Activated effector memory CD4-positive, alpha-beta T cell treated with Interleukin-2 at 50 U/mL for 16 hours (primary cell): ENCODE data around the gene RABL6.
A peak's percentile ranks its signal among the peaks of the same experiment; 100 is the strongest.
"Not testable (repeated sequence)": the region's sequence is repeated elsewhere in the genome, so short reads cannot be mapped to it uniquely, and the experiment has no call there.

Experiments
- DNase-seq: peaks from one replicate; pipeline ENCODE4 v3.0.0-alpha.2; 2020

The RABL6 gene

DNA sequence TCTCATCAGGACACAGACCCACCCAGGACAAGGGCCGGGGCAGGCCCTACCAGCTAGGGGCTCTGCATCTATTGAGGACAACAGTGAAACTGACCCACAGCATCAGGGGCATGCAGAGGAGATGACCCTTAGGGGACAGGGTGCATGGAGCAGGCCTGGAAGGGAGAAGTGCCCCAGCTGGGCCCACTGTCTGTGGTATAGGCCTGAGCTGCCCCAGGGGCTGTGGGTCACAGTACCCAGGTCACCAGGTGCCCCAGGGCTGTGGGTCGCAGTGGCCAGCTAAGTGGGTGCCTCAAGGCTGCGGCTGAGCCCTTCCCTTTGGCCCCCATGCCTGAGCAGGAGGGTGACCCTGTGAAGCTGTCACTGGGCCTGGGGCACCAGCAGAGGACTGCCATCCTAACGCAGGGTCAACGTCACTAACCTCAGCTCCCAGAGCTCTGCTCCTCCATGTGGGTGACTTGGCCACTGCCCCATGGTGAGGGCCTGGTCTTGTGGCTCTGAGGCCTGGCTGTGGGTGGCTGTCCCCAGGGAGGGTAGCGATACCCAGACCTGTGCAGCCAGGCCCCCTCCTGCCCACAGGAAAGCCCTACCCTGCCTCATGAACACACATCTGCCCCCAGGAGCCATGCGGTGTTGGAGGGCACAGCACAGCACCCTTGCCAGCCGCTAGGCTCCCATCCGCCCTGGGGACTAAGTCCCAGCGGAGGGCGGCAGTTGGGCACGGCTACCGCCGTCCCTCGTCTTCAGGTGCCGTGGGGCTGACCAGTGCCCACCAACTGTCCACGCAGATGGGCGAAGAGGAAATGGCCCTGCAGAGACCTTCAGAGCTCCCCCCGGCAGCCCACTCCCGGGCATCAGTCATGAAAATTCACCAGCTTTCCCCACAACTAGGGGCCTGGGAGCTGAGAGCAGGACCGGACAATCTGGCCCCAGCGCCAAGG is 53.5 kb downstream of the RABL6 start:
- DNase-seq, result no peak

GRCh38 chr9:136861874-136862457 is 54.2 kb downstream of the RABL6 start:
- DNase-seq, result no peak

- DNase-seq, result no peak
These were observed 55.3 kb downstream of the RABL6 start for GRCh38 chr9:136862849-136863622.

- DNase-seq, result no peak
These were observed 56.0 kb downstream of the RABL6 start for GRCh38 chr9:136863623-136864273.

DNA sequence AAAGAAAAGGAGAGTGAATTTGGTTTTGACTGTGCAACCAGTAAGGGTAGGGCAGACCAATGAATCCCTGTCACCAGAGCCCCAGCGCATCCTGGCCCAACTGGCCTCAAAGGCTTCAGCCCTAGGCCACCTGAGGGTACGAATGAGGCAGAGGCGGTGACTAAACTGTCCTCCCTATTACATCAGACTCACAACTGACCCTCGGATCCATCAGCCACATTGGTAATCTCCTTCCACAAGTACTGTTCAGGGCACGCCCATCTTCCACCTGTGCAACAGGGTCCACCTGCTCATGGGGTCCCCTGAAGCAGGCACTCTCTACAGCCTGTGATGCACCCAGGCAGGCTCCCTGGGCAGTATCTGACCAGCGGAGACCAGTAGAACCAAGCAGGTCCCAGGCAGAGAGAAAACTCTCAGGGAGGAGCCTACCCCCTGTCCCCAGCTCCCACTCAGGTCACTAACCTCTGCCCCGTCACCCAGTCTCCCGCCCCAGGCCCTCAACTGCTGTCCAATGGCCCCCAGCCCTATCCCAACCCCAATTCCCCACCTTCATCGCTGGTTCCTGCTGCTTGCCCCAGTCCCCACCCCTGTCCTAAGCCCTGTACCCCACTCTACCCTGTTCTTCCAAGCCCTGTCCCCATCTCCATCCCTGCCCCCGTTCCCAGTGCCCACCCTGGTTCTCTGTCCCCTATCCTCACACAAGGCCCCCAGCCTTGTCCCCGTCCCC is 57.5 kb downstream of the RABL6 start:
- no peak for DNase-seq

- no peak for DNase-seq
These were observed 58.0 kb downstream of the RABL6 start for GRCh38 chr9:136865768-136866103.

DNA sequence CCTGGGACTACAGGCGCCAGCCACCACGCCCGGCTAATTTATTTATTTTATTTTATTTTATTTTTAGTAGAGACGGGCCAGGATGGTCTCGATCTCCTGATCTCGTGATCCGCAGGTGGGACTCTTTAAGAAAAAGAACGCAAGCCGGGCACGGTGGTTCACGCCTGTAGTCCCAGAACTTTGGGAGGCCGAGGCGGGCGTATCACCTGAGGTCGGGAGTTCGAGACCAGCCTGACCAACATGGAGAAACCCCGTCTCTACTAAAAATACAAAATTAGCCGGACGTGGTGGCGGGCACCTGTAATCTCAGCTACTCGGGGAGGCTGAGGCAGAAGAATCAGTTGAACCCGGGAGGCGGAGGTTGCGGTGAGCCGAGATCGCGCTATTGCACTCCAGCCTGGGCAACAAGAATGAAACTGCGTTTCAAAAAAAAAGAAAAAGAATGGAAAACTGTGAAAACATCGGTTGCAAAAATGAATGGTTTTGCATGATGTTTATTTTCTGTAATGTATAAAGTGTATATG is 59.2 kb downstream of the RABL6 start:
- not testable (repeated sequence) for DNase-seq

DNA sequence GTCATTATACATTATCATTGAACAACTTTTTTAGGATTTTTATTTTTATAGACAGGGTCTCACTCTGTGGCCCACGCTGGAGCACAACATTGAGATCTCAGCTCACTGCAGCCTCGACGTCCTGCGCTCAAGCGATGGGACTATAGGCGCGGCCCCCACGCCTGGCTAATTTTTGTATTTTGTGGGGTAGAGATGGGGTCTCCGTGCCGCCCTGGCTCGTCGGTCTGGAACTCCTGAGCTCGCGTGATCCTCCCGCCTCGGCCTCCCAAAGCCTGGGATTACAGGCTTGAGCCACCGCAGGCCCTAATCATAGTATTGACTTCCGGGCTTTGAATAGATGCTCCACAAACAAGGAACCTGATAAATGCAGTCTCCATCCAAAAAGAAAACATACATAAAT is 59.7 kb downstream of the RABL6 start:
- DNase-seq, result no peak

DNA sequence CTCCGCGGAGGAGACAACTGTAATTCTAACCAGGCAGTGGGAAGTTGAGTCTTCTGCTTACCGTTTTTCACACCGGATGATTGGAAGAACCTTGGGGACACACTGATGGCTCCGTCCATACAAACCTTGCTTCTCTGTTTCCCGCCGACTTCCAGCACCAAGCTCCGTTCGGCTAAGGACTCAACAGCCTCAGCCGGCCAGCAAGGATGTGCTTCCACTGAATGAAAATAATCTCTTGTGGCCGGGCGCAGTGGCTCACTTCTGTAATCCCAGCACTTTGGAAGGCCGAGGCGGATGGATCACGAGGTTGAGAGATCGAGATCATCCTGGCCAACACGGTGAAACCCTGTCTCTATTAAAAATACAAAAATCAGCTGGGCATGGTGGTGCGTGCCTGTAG is 60.2 kb downstream of the RABL6 start:
- DNase-seq, result no peak

DNA sequence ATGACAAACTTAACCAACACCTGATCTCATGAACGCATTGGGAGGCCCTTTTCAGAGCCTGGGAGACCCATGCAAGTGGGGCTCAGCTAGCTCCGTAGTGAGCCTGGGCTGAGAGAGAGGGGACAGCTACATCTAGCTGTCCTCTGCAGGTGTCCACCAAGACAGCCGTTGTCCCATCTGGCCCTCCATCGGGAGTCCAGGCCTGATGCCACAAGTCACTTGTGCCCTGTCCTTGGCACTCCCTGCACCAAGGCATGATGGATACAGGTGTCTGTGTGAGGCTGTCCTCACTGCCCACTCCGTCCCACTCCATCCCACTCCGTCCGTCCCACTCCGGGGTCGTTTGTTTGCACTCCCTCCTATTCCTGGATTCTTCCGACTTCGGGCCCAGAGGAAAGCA is 60.9 kb downstream of the RABL6 start:
- no peak for DNase-seq

- DNase-seq, result not testable (repeated sequence)
These were observed 61.9 kb downstream of the RABL6 start for GRCh38 chr9:136869611-136870010.

DNA sequence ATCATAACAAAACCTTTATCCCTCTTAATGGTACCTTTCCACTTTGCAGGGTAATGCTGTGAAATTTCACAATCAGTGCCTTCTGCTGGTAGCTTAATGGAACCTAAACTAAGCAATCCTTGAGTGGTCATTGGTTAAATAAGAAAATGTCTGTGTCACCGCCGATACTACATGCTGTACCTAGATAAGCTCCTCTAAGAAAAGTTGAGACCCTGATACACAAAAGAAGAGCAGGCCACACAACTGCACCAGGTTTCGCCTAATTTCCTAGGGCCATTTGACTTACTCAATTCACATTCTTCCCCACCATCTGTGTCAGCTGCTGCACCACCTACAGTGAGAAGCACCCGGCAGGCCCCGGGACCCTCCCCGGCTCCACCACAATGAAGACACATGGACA is 67.4 kb downstream of the RABL6 start:
- no peak for DNase-seq

DNA sequence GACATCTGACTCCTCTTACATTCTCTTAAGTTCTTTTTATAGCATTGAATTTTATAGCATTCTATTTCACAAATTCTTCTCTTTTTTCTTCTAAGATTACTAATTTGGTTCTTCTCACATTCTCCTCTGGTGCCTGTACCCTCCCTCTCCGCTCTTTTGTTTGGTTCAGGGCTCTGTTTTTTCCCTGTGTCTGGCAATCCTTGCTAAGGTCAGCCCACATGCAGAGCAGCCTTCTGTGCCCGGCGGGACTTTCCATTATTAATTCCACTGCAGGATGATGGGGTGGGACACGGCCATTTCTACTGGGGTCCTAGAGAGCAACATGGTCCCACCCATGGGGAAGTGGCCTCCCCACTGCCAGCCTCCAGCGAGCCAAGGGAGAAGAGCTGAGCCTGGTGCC is 68.7 kb downstream of the RABL6 start:
- DNase-seq, result no peak

DNA sequence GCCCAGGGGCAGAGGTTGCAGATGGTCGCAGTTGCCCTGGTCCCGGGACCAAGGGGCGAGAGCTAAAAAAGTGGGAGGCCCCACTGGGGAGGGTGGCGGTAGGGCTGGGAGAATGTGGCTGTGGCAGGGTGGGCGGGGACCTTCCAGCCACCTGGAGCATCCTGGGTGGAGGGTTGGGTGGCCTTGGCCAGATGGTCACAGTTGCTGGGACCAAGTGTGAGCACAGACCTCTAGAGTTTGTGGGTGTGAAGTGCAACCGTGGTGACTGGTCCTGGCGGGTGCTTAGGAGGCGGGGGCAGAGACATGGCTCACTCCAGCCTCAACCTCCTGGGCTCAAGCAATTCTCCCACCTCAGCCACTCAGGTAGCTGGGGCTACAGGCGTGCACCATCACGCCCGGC is 72.9 kb downstream of the RABL6 start:
- DNase-seq, result no peak

DNA sequence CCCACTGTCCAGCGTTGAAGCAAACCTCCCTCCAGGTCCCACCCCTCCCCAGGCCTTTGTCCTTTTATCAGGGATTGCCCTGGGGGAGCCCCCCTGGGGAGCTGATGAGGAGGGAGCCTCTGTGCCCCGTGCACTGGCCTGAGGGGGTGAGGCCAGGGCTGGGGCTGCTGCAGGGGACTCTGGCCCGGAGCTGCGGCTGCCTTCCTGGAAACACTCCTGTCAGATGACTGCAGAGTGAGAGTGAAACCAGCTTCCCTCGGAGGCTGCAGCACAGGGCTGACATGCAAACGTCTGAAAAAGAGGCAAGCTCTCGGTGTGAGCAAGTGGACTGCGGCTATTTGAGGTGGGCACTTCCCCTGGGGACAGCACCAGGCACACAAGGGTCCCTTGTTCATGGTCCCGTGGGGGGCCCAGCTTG is 74.0 kb downstream of the RABL6 start:
- DNase-seq, result peak; percentile 22

- peak; percentile 74 for DNase-seq
These were observed 74.6 kb downstream of the RABL6 start for GRCh38 chr9:136882109-136882946.

GRCh38 chr9:136882947-136883283 is 75.2 kb downstream of the RABL6 start:
- not testable (repeated sequence) for DNase-seq

- DNase-seq, result not testable (repeated sequence)
These were observed 75.9 kb downstream of the RABL6 start for GRCh38 chr9:136883670-136884069.

DNA sequence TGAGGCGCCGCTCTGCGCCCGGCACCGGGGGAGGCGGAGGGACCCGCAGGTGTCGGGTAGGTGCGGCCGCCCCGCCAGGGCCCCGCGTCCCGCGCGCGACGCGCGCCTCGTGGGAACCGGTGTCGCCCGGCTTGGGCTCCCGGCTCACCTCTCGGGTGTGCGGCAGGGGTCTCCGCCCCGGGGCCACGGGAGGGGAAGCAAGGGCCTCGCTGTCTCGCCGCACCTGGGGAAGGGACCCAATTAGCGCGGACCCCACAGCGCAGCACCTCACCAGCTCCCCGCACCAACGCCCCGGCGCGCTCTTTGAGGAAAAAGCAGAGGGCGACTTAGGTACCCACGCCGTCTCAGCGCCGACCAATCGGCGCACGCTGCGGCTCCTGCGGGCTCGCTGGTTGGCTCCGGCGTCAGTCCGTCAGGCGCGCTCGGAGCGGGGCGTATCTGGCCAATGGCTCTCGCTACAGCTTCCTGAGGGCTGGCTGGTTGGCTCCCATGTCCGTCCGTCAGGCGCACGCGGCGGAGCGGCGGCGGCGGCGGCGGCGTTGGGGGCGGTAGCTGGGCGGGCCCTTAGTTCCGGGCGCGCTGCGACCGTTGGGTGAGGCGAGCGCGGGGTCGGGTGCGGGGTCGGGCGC is 78.3 kb downstream of the RABL6 start, which contains the start of gene TRAF2:
Gene TRAF2 (plus strand): TSS at position 567 of the 629 bp plus-strand sequence. CDS start 12,225 bp downstream, outside the sequence.
- DNase-seq, result peak; percentile 98
